A549 (cell line): ENCODE results near the gene ENTPD6. TPM values are rescaled to one million over a fixed set of nuclear protein-coding genes. Genes with fewer than 3 reads are reported as not detected.
A peak's percentile ranks its signal among the peaks of the same experiment; 100 is the strongest.

Source experiments
- ATAC-seq, 2 experiments: fragments of 200-7000 bp in 1 of 2; fragments of >200 bp in 1 of 2; cut with Nextera tagmentation in 1 of 2; cut with Tn5 transposase in 1 of 2; 3 replicates each; pipeline versions ENCODE4 v1.8.0 to v1.9.1; 2018 to 2020; ENCODE audit warnings: mild to moderate bottlenecking in 1 of 2, moderate library complexity in 1 of 2
- CTCF ChIA-PET: fragments of 300-600 bp; sonication (Branson Sonifier 250); formaldehyde crosslinking; extraction: SDS; loops from one replicate; lab custom pipeline; 2021; ENCODE audit warnings: antibody characterized with exemption, inconsistent platforms; lab: Yijun Ruan, JAX
- POLR2A ChIA-PET: fragments of 350-600 bp; formaldehyde crosslinking; extraction: SDS; loops from one replicate; lab custom pipeline; 2021; ENCODE audit warnings: antibody characterized with exemption, inconsistent platforms; lab: Yijun Ruan, JAX
- DNase-seq, 2 experiments: peaks; one replicate each; pipeline versions ENCODE4 v3.0.0 to v3.0.0-alpha.2; 2011 to 2016; ENCODE audit warnings: low read depth in 1 of 2, low spot score in 1 of 2
- FAIRE-seq: peaks from 2 replicates; lab custom pipeline; 2011; peaks lifted over from hg19 to GRCh38; lab: Jason Lieb, UNC
- H3K27ac ChIP-seq, 2 experiments: fragments of >200 bp; sonication (Bioruptor Twin); formaldehyde crosslinking; 3 replicates each; pipeline ENCODE4 v1.5.1; 2016 to 2017
- H3K4me1 ChIP-seq: fragments of >200 bp; sonication (Bioruptor Twin); formaldehyde crosslinking; 3 replicates; pipeline ENCODE4 v1.6.1; 2016
- H3K4me2 ChIP-seq: fragments of >200 bp; sonication (Bioruptor Twin); formaldehyde crosslinking; 3 replicates; pipeline ENCODE4 v1.6.1; 2016
- H3K4me3 ChIP-seq: fragments of >200 bp; sonication (Bioruptor Twin); formaldehyde crosslinking; 3 replicates; pipeline ENCODE4 v1.5.1; 2016
- H3K9me3 ChIP-seq: fragments of >200 bp; sonication (Bioruptor Twin); formaldehyde crosslinking; 3 replicates; pipeline ENCODE4 v1.6.1; 2016
- CBX2 ChIP-seq: fragments of 200-600 bp; sonication (generic); IDR thresholded peaks from 2 replicates; pipeline ENCODE4 v1.6.1; 2016; ENCODE audit warnings: low read depth, mild to moderate bottlenecking, borderline replicate concordance
- EHMT2 ChIP-seq: fragments of 200-600 bp; sonication (generic); IDR thresholded peaks from 2 replicates; pipeline ENCODE4 v1.6.1; 2016; ENCODE audit warnings: antibody characterized with exemption, low read depth, mild to moderate bottlenecking, moderate library complexity
- FOSB ChIP-seq: fragments of 250-450 bp; sonication (Bioruptor Pico); IDR thresholded peaks from 2 replicates; pipeline ENCODE4 v1.5.0; 2020; ENCODE audit warnings: mild to moderate bottlenecking, moderate library complexity
- GATA3 ChIP-seq: IDR thresholded peaks from 2 replicates; pipeline ENCODE4 v1.6.1; 2012; ENCODE audit warnings: borderline replicate concordance
- HDAC2 ChIP-seq: fragments of 200-600 bp; sonication (generic); IDR thresholded peaks from 2 replicates; pipeline ENCODE4 v1.6.1; 2016
- HOXA7 ChIP-seq: fragments of 250-450 bp; sonication (Bioruptor Pico); IDR thresholded peaks from 2 replicates; pipeline ENCODE4 v1.5.0; 2020; ENCODE audit warnings: mild to moderate bottlenecking, moderate library complexity
- HOXB13 ChIP-seq: fragments of 250-450 bp; sonication (Bioruptor Pico); IDR thresholded peaks from 2 replicates; pipeline ENCODE4 v1.5.0; 2020; ENCODE audit warnings: low read depth, mild to moderate bottlenecking, moderate library complexity
- HOXB5 ChIP-seq: fragments of 250-450 bp; sonication (Bioruptor Pico); IDR thresholded peaks from 2 replicates; pipeline ENCODE4 v1.5.0; 2020; ENCODE audit warnings: mild to moderate bottlenecking, moderate library complexity
- JUN ChIP-seq, 2 experiments: fragments of >200 bp; sonication (Bioruptor Twin); formaldehyde crosslinking; IDR thresholded peaks; 2 replicates in 1 of 2; 3 replicates in 1 of 2; pipeline ENCODE4 v1.6.1; 2016 to 2017
- MAFK ChIP-seq: fragments of 450-650 bp; IDR thresholded peaks from 2 replicates; pipeline ENCODE4 v1.6.1; 2014; ENCODE audit not compliant: partially characterized antibody
- MYC ChIP-seq: IDR thresholded peaks from 2 replicates; pipeline ENCODE4 v1.6.1; 2012; ENCODE audit warnings: mild to moderate bottlenecking, inconsistent platforms, low read length, improper control_type of control experiment, borderline replicate concordance
- NPAS2 ChIP-seq: fragments of 250-450 bp; sonication (Bioruptor Pico); IDR thresholded peaks from 2 replicates; pipeline ENCODE4 v1.8.0; 2022; ENCODE audit warnings: mild to moderate bottlenecking, moderate library complexity, borderline replicate concordance
- NR3C1 ChIP-seq: fragments of >200 bp; sonication (Bioruptor Twin); formaldehyde crosslinking; IDR thresholded peaks from 3 replicates; pipeline ENCODE4 v1.6.1; 2017
- PHF8 ChIP-seq: fragments of 200-600 bp; sonication (generic); IDR thresholded peaks from 2 replicates; pipeline ENCODE4 v1.6.1; 2016; ENCODE audit warnings: low read depth, mild to moderate bottlenecking, antibody characterized with exemption, moderate library complexity, borderline replicate concordance
- RAD21 ChIP-seq, 2 experiments: fragments of >200 bp in 1 of 2; sonication (Bioruptor Twin) in 1 of 2; formaldehyde crosslinking in 1 of 2; IDR thresholded peaks in 1 of 2; conservative IDR thresholded peaks in 1 of 2; 2 replicates in 1 of 2; 3 replicates in 1 of 2; pipeline ENCODE4 v1.6.1; 2012 to 2018; ENCODE audit warnings: inconsistent platforms in 1 of 2
- SMC3 ChIP-seq: fragments of >200 bp; sonication (Bioruptor Twin); formaldehyde crosslinking; IDR thresholded peaks from 3 replicates; pipeline ENCODE4 v1.6.1; 2018; ENCODE audit warnings: inconsistent platforms
- SREBF2 ChIP-seq: fragments of 450-650 bp; IDR thresholded peaks from 2 replicates; pipeline ENCODE4 v1.6.1; 2014; ENCODE audit warnings: mild to moderate bottlenecking, moderate library complexity
- ZC3H11A ChIP-seq: fragments of 450-650 bp; IDR thresholded peaks from 2 replicates; pipeline ENCODE4 v1.6.1; 2014; ENCODE audit warnings: antibody characterized with exemption, mild to moderate bottlenecking
- WGBS: methylation state at CpG from one replicate; pipeline ENCODE4 v1.1.6; 2017; ENCODE audit errors: missing lambda C conversion rate; 5-methylcytosine and 5-hydroxymethylcytosine counted together
- polyA plus RNA-seq, 4 experiments: library from polyadenylated mRNA; depleted of rRNA in 3 of 4; stranded (reverse); fragments of >200 nt; fragmentation: RNase III in 1 of 4; extraction: RNeasy Plus Mini Kit Qiagen cat#74134 plus additional on column Dnase treatment in 1 of 4; gene quantifications; 2 replicates in 3 of 4; 3 replicates in 1 of 4; pipeline ENCODE4 v1.2.3, GENCODE V29; 2011 to 2017
- TF ChIP-seq, protein P1 (sequence below): IDR thresholded peaks from 2 replicates; pipeline ENCODE4 v1.6.1; 2012
- TF ChIP-seq, protein P2 (sequence below): fragments of 250-450 bp; sonication (Bioruptor Pico); IDR thresholded peaks from 2 replicates; pipeline ENCODE4 v1.5.0; 2021; ENCODE audit warnings: mild to moderate bottlenecking, moderate library complexity, borderline replicate concordance
- TF ChIP-seq, protein P3 (sequence below): fragments of 150-350 bp; IDR thresholded peaks from 2 replicates; pipeline ENCODE4 v1.6.1; 2014; ENCODE audit warnings: low read depth, mild to moderate bottlenecking, low read length
- TF ChIP-seq, protein P4 (sequence below): fragments of 250-450 bp; sonication (Bioruptor Pico); IDR thresholded peaks from 2 replicates; pipeline ENCODE4 v1.5.0; 2020; ENCODE audit warnings: low read depth, mild to moderate bottlenecking, moderate library complexity

The ENTPD6 gene
- polyA plus RNA-seq, 2 of the 4 experiments (the other 2 are of a cell fraction): 85.7 to 87.0 TPM

DNA sequence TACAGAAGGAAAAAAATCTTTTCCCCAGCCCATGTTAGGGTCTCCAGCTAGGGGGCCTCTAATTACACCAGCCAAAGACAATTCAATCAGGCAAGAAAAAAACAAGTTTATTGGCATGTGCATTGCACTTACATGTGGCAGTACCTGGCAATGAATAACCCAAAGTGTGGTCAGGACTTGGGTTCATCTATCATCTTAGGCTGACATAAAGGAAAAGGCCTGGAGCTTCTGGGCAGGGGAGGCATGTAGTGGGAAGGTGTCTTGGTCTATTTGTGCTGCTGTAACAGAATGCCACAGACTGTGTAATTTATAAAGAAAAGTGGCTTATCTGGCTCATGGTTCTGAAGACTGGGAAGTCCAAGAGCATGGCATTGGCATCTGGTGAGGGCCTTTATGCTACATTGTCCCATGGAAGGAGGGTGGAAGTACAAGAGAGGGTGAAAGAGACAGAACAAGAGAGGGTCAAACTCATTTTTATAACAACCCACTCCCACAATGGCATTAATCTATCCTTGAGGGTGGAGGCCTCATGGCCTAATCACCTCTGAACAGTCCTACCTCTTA, 48.0 kb downstream of the ENTPD6 start:
- H3K4me1 ChIP-seq: peaks cover 45% of the 10 kb centered on the region
- FAIRE-seq (no peak), ATAC-seq (no peak), DNase-seq (no peak)
- H3K9me3 ChIP-seq: peaks cover 16% of the 10 kb centered on the region; the same call in 2 of the 3 replicates
- no peak overlapping the region for H3K4me3 ChIP-seq
- ChIA-PET POLR2A (no interaction called here), CTCF (interaction anchor here (1.0 to 11.8 kb wide), 4 partner anchors 19 to 250 kb away, joined by 3 to 300 read pairs (median 4); no protein-coding TSS in a partner anchor)
- TF ChIP-seq ZC3H11A (no peak), HDAC2 (no peak), RAD21 (conservative IDR thresholded peaks at IDR 0.05 in 1 of 2, IDR thresholded peaks at IDR 0.05 in 1 of 2) (no peak), FOSB (CRISPR knock-in tag) (no peak), SMC3 (no peak), HOXB13 (CRISPR knock-in tag) (no peak), NPAS2 (CRISPR knock-in tag) (no peak), NR3C1 (no peak), CBX2 (no peak), EHMT2 (no peak), HOXB5 (CRISPR knock-in tag) (no peak), MYC (no peak)
- TF ChIP-seq, protein P1, sequence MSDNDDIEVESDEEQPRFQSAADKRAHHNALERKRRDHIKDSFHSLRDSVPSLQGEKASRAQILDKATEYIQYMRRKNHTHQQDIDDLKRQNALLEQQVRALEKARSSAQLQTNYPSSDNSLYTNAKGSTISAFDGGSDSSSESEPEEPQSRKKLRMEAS: no peak
- peak overlapping the region; percentile 56 to 97; a peak in 5 of 6 replicates for H3K27ac ChIP-seq
- no peak overlapping the region for H3K4me2 ChIP-seq

DNA sequence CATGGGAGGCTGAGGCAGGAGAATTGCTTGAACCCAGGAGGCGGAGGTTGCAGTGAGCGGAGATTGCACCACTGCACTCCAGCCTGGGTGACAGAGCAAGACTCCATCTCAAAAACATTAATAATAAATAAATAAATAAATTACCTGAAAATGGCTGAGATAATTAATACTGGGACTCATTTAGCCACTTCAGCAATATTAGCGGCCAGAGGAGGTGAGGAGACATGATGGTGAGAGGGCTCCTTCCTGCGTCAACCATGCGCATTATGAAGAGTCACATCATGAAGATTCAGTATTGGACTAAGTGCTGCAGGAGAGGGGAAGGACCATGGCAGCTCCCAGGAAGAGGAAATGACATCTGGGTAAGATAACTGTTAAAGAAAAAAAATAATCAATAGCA, 49.5 kb downstream of the ENTPD6 start:
- TF ChIP-seq SMC3 (no peak), MAFK (peak; percentile 58)
- TF ChIP-seq, all 56 proteins: peak for 1
- Histone ChIP-seq H3K9me3 (peaks cover 16% of the 10 kb centered on the region; the same call in 2 of the 3 replicates), H3K4me2 (no peak overlapping the region; the same call in 2 of the 3 replicates), H3K4me1 (peaks cover 37% of the 10 kb centered on the region), H3K4me3 (no peak overlapping the region), H3K27ac (peak overlapping the region; percentile 72 to 96; a peak in 5 of 6 replicates)
- WGBS: 85% methylated on average over 5 of the region's 5 CpGs
- ATAC-seq (no peak), FAIRE-seq (no peak), DNase-seq (no peak)
- CTCF ChIA-PET: interaction anchor here (1.1 to 11.8 kb wide), 5 partner anchors 8 to 249 kb away, joined by 3 to 300 read pairs (median 44); no protein-coding TSS in a partner anchor
- POLR2A ChIA-PET: interaction anchor here (0.8 kb wide), 1 partner anchor 21 kb away, joined by 3 read pairs; no protein-coding TSS in a partner anchor

DNA sequence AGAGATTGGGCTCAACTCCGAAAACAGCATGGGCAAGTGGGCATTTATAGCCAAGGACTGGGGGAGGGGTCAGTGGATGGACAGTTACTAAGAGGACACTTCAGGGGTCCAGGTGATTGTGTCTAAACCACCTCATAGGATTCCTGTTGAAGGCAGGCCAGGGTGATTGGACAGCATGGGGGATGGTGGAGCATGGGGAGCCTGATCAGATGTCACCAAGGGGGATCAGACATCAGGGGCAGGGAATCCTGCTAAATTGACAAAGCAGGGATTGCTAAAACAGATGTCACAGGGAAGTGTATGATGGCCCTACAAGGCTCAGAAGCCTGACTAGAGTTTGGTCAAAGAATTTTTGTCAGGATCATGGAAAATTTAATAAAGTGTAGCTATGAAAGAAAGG, 49.9 kb downstream of the ENTPD6 start:
- ChIA-PET POLR2A (interaction anchor here (3.3 to 3.7 kb wide), 2 partner anchors 16 to 23 kb away, joined by 60 to 67 read pairs; no protein-coding TSS in a partner anchor), CTCF (interaction anchor here (1.1 to 11.8 kb wide), 10 partner anchors 9 to 250 kb away, joined by 3 to 300 read pairs (median 30); partner anchors contain the start of gene ENTPD6)
- DNase-seq (no peak), FAIRE-seq (no peak), ATAC-seq (no peak)
- Histone ChIP-seq H3K4me3 (no peak overlapping the region), H3K4me1 (peaks cover 42% of the 10 kb centered on the region), H3K4me2 (peak overlapping the region; percentile 87; the same call in 2 of the 3 replicates), H3K27ac (peak overlapping the region; percentile 72 to 96), H3K9me3 (peaks cover 16% of the 10 kb centered on the region; the same call in 2 of the 3 replicates)
- TF ChIP-seq PHF8 (no peak), JUN (IDR thresholded peaks at IDR 0.05) (no peak), HOXA7 (CRISPR knock-in tag) (no peak), SREBF2 (no peak), SMC3 (no peak), GATA3 (no peak)
- TF ChIP-seq, protein P2, sequence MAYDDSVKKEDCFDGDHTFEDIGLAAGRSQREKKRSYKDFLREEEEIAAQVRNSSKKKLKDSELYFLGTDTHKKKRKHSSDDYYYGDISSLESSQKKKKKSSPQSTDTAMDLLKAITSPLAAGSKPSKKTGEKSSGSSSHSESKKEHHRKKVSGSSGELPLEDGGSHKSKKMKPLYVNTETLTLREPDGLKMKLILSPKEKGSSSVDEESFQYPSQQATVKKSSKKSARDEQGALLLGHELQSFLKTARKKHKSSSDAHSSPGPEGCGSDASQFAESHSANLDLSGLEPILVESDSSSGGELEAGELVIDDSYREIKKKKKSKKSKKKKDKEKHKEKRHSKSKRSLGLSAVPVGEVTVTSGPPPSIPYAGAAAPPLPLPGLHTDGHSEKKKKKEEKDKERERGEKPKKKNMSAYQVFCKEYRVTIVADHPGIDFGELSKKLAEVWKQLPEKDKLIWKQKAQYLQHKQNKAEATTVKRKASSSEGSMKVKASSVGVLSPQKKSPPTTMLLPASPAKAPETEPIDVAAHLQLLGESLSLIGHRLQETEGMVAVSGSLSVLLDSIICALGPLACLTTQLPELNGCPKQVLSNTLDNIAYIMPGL (CRISPR knock-in tag): no peak
- TF ChIP-seq, protein P3, sequence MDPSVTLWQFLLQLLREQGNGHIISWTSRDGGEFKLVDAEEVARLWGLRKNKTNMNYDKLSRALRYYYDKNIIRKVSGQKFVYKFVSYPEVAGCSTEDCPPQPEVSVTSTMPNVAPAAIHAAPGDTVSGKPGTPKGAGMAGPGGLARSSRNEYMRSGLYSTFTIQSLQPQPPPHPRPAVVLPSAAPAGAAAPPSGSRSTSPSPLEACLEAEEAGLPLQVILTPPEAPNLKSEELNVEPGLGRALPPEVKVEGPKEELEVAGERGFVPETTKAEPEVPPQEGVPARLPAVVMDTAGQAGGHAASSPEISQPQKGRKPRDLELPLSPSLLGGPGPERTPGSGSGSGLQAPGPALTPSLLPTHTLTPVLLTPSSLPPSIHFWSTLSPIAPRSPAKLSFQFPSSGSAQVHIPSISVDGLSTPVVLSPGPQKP: no peak
- TF ChIP-seq, protein P4, sequence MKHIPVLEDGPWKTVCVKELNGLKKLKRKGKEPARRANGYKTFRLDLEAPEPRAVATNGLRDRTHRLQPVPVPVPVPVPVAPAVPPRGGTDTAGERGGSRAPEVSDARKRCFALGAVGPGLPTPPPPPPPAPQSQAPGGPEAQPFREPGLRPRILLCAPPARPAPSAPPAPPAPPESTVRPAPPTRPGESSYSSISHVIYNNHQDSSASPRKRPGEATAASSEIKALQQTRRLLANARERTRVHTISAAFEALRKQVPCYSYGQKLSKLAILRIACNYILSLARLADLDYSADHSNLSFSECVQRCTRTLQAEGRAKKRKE (CRISPR knock-in tag): no peak
- WGBS: 93% methylated on average over 1 of the region's 1 CpG
